DND-41 (cell line): ENCODE data around the gene MEIS3.

ENCODE experiments used
- ATAC-seq: fragments of 200-7000 bp; cut with Tn5 transposase; 3 replicates; pipeline ENCODE4 v1.9.1; 2021; ENCODE audit warnings: low read depth; ENCODE audit not compliant: insufficient read depth
- DNase-seq: peaks from one replicate; pipeline ENCODE4 v3.0.0-alpha.2; 2020
- H2AFZ ChIP-seq: 2 replicates; pipeline ENCODE4 v1.6.0; 2012; ENCODE audit warnings: low read depth, low read length
- H3K27ac ChIP-seq: 2 replicates; pipeline ENCODE4 v1.5.1; 2012; ENCODE audit warnings: low read length, inconsistent platforms
- H3K27me3 ChIP-seq: fragments of 200-600 bp; sonication (generic); 2 replicates; pipeline ENCODE4 v1.6.0; 2012; ENCODE audit warnings: low read length, mild to moderate bottlenecking, inconsistent platforms; ENCODE audit not compliant: insufficient read depth, poor library complexity
- H3K36me3 ChIP-seq: 2 replicates; pipeline ENCODE4 v1.5.1; 2012; ENCODE audit warnings: low read length, inconsistent platforms; ENCODE audit not compliant: insufficient read depth
- H3K4me1 ChIP-seq: 2 replicates; pipeline ENCODE4 v1.5.1; 2012; ENCODE audit warnings: mild to moderate bottlenecking, low read length; ENCODE audit not compliant: insufficient read depth
- H3K4me2 ChIP-seq: 2 replicates; pipeline ENCODE4 v1.6.0; 2012; ENCODE audit warnings: mild to moderate bottlenecking, moderate library complexity, low read length, inconsistent platforms; ENCODE audit not compliant: insufficient read depth
- H3K4me3 ChIP-seq, 2 experiments: fragments of 200-600 bp in 1 of 2; shearing (Covaris generic) in 1 of 2; 2 replicates each; pipeline ENCODE4 v1.5.1; 2012 to 2016; ENCODE audit warnings: inconsistent platforms in 2 of 2, low read length in 2 of 2, mild to moderate bottlenecking in 2 of 2, low read depth in 1 of 2, moderate library complexity in 1 of 2
- H3K79me2 ChIP-seq: 2 replicates; pipeline ENCODE4 v1.6.0; 2012; ENCODE audit warnings: low read length, inconsistent platforms; ENCODE audit not compliant: insufficient read depth
- H3K9ac ChIP-seq: 2 replicates; pipeline ENCODE4 v1.6.0; 2012; ENCODE audit warnings: low read depth, mild to moderate bottlenecking, inconsistent platforms, low read length, moderate library complexity
- H3K9me3 ChIP-seq: 2 replicates; pipeline ENCODE4 v1.5.1; 2012; ENCODE audit warnings: low read length, moderate library complexity, mild to moderate bottlenecking, inconsistent platforms; ENCODE audit not compliant: insufficient read depth, severe bottlenecking
- H4K20me1 ChIP-seq: 2 replicates; pipeline ENCODE4 v1.6.0; 2012; ENCODE audit warnings: low read length; ENCODE audit not compliant: insufficient read depth
- EZH2 ChIP-seq: IDR thresholded peaks from 3 replicates; pipeline ENCODE4 v1.6.1; 2012; ENCODE audit warnings: borderline replicate concordance, low read depth, mild to moderate bottlenecking, moderate library complexity, low read length, inconsistent platforms; ENCODE audit not compliant: severe bottlenecking
- TF ChIP-seq, protein P1 (sequence below): IDR thresholded peaks from 2 replicates; pipeline ENCODE4 v1.5.1; 2012; ENCODE audit warnings: borderline replicate concordance, low read length, moderate library complexity, mild to moderate bottlenecking; ENCODE audit not compliant: poor library complexity, severe bottlenecking; ENCODE audit errors: extremely low read depth

Gene MEIS3

DNA sequence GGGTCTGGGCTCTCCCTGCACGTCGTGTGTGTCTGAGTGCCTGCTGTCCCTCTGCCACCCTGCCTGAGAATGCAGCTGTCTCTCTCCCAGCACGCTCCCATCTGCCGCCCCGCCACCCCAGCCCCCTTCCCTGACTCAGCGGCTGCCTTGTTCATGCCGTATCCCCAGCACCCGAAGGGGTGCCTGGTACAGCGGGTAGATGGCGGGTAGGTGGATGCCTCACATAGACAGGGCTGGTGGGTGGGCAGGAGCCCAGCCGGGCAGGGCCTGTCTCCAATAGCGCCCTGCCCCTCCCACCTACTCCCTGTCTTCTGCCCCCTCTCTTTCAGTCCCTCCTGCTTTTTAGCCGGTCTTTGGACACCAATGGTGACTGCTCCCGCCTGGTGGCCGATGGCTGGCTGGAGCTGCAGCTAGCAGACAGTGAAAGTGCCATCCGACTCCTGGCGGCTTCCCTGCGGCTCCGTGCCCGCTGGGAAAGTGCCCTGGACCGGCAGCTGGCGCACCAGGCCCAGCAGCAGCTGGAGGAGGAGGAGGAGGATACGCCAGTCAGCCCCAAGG, 39.9 kb downstream of the MEIS3 start:
- H3K4me2 ChIP-seq, result no peak overlapping the region
- no peaks in the 10 kb centered on the region for H3K79me2 ChIP-seq
- no peaks in the 10 kb centered on the region for H3K27me3 ChIP-seq
- no peaks in the 10 kb centered on the region for H3K4me1 ChIP-seq
- H3K9me3 ChIP-seq, result no peaks in the 10 kb centered on the region
- H3K4me3 ChIP-seq, result no peak overlapping the region
- peaks cover 31% of the 10 kb centered on the region for H4K20me1 ChIP-seq
- TF ChIP-seq, protein P1, sequence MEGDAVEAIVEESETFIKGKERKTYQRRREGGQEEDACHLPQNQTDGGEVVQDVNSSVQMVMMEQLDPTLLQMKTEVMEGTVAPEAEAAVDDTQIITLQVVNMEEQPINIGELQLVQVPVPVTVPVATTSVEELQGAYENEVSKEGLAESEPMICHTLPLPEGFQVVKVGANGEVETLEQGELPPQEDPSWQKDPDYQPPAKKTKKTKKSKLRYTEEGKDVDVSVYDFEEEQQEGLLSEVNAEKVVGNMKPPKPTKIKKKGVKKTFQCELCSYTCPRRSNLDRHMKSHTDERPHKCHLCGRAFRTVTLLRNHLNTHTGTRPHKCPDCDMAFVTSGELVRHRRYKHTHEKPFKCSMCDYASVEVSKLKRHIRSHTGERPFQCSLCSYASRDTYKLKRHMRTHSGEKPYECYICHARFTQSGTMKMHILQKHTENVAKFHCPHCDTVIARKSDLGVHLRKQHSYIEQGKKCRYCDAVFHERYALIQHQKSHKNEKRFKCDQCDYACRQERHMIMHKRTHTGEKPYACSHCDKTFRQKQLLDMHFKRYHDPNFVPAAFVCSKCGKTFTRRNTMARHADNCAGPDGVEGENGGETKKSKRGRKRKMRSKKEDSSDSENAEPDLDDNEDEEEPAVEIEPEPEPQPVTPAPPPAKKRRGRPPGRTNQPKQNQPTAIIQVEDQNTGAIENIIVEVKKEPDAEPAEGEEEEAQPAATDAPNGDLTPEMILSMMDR, result no peak
- TF ChIP-seq EZH2, result no peak
- peaks cover 74% of the 10 kb centered on the region for H3K36me3 ChIP-seq
- no peak overlapping the region for H3K27ac ChIP-seq
- DNase-seq (no peak), ATAC-seq (no peak)
- no peak overlapping the region for H2AFZ ChIP-seq
- H3K9ac ChIP-seq, result no peak overlapping the region

- H3K27ac ChIP-seq, result no peak overlapping the region
- no peaks in the 10 kb centered on the region for H3K9me3 ChIP-seq
- TF ChIP-seq, protein P1, result no peak
- ATAC-seq (no peak), DNase-seq (no peak)
- no peak overlapping the region for H3K4me3 ChIP-seq
- H3K4me1 ChIP-seq, result no peaks in the 10 kb centered on the region
- H2AFZ ChIP-seq, result no peak overlapping the region
- no peak overlapping the region for H3K9ac ChIP-seq
- H3K27me3 ChIP-seq, result no peaks in the 10 kb centered on the region
- H3K4me2 ChIP-seq, result no peak overlapping the region
- peaks cover 85% of the 10 kb centered on the region for H3K36me3 ChIP-seq
- H4K20me1 ChIP-seq, result peaks cover 31% of the 10 kb centered on the region
- no peaks in the 10 kb centered on the region for H3K79me2 ChIP-seq
Measured at GRCh38 chr19:47378246-47378645, 41.1 kb downstream of the MEIS3 start.

DNA sequence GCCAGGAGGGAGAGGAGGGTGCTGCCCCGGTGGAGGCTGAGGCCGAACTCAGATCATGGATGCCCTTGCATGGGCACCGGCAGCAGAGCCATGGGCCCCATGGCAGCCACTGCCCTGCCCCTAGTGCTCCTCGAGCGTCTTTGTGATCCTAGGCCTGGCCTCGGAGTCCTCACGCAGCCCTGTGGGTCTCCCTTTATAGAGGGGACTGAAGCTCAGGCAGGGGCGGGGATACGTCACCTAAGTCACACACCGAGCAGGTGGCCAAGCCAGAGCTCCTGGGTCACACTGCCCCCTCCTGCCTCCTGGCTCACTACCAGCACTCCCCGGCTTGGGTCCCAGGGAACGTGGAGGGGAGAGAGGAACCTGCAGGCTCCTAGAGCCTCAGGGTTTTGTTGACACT, 41.5 kb downstream of the MEIS3 start:
- TF ChIP-seq EZH2, result no peak
- TF ChIP-seq, protein P1, result no peak
- H2AFZ ChIP-seq, result no peak overlapping the region
- H3K4me3 ChIP-seq, result no peak overlapping the region
- no peaks in the 10 kb centered on the region for H3K27me3 ChIP-seq
- H3K4me1 ChIP-seq, result no peaks in the 10 kb centered on the region
- no peaks in the 10 kb centered on the region for H3K9me3 ChIP-seq
- H3K4me2 ChIP-seq, result no peak overlapping the region
- H3K9ac ChIP-seq, result no peak overlapping the region
- H3K27ac ChIP-seq, result no peak overlapping the region
- DNase-seq (no peak), ATAC-seq (no peak)
- H4K20me1 ChIP-seq, result peaks cover 31% of the 10 kb centered on the region
- peaks cover 90% of the 10 kb centered on the region for H3K36me3 ChIP-seq
- H3K79me2 ChIP-seq, result no peaks in the 10 kb centered on the region
